Upper lobe of left lung (tissue), 6 donors: Measurements from ENCODE around the gene LIPC. TPM values are rescaled to one million over a fixed set of nuclear protein-coding genes. Genes with fewer than 3 reads are reported as not detected.

ENCODE experiments used
- ATAC-seq, 2 donors: fragments of 200-7000 bp; cut with Tn5 transposase; one replicate each; pipeline ENCODE4 v1.9.1; 2022; ENCODE audit warnings: mild to moderate bottlenecking in 2 of 2, moderate library complexity in 2 of 2; ENCODE audit not compliant: low FRiP score in 2 of 2
- DNase-seq, 2 donors: peaks; one replicate each; pipeline ENCODE4 v3.0.0-alpha.2; 2019 to 2020
- H3K27ac ChIP-seq, 4 donors: fragments of 200-600 bp; sonication (generic); one replicate each; pipeline ENCODE4 v1.5.1; 2016 to 2019
- H3K27me3 ChIP-seq, 4 donors: fragments of 200-600 bp; sonication (generic); one replicate each; pipeline ENCODE4 v1.5.1; 2017 to 2019
- H3K36me3 ChIP-seq, 4 donors: fragments of 200-600 bp; sonication (generic); one replicate each; pipeline ENCODE4 v1.5.1; 2016 to 2019
- H3K4me1 ChIP-seq, 4 donors: fragments of 200-600 bp; sonication (generic); one replicate each; pipeline ENCODE4 v1.5.1; 2018 to 2019
- H3K4me3 ChIP-seq, 4 donors: fragments of 200-600 bp; sonication (generic); one replicate each; pipeline ENCODE4 v1.5.1; 2017 to 2019; ENCODE audit warnings: mild to moderate bottlenecking in 2 of 4, moderate library complexity in 1 of 4
- H3K9me3 ChIP-seq, 4 donors: fragments of 200-600 bp; sonication (generic); one replicate each; pipeline ENCODE4 v1.5.1; 2018 to 2019
- CTCF ChIP-seq, 6 experiments: fragments of 450-650 bp in 4 of 6; fragments of 200-600 bp in 2 of 6; sonication (generic) in 2 of 6; IDR thresholded peaks; one replicate each; pipeline ENCODE4 v1.5.1; 2016 to 2019; ENCODE audit warnings: antibody characterized with exemption in 6 of 6
- EP300 ChIP-seq, 4 donors: sonication (generic); formaldehyde crosslinking; IDR thresholded peaks; one replicate each; pipeline ENCODE4 v1.5.1; 2017; ENCODE audit warnings: antibody characterized with exemption in 4 of 4, control low read depth in 2 of 4
- POLR2A ChIP-seq, 4 donors: fragments of 450-650 bp; IDR thresholded peaks; one replicate each; pipeline ENCODE4 v1.5.1; 2016 to 2017; ENCODE audit warnings: antibody characterized with exemption in 4 of 4, mild to moderate bottlenecking in 2 of 4
- POLR2AphosphoS5 ChIP-seq, 2 donors: sonication (generic); formaldehyde crosslinking; IDR thresholded peaks; one replicate each; pipeline ENCODE4 v1.5.1; 2017; ENCODE audit warnings: antibody characterized with exemption in 2 of 2
- WGBS, 2 donors: methylation state at CpG; one replicate each; pipeline ENCODE4 v1.1.5; 2017 to 2018; 5-methylcytosine and 5-hydroxymethylcytosine counted together
- total RNA-seq, 6 donors: library from RNA; depleted of rRNA in 4 of 6; stranded (reverse); fragments of >200 nt in 4 of 6; gene quantifications; one replicate each; pipeline versions ENCODE4 v1.1.0 to v1.2.1, GENCODE V29; 2016 to 2021
- donor health status: DM: no; HTN: no; CAD: no; lungs with moderate emphysema.
- donor health status: DM: no; HTN: yes; CAD: no; lungs with severe emphysema.

Gene LIPC
- total RNA-seq, 6 donors from 2014 or later = 0.40 to 0.89 (median 0.75) TPM; not detected in 2

GRCh38 chr15:58463815-58464650 is 32.2 kb downstream of the LIPC start:
- ATAC-seq = no peak
- Histone ChIP-seq H3K9me3 (no peaks in the 10 kb centered on the region), H3K36me3 (no peaks in the 10 kb centered on the region), H3K4me3 (no peak overlapping the region), H3K27ac (no peak overlapping the region), H3K4me1 (peaks cover 9 to 21% (median 12%) of the 10 kb centered on the region in 4 donors), H3K27me3 (no peaks in the 10 kb centered on the region)
- DNase-seq = no peak
- no peak for TF ChIP-seq EP300 (IDR thresholded peaks at IDR 0.05)
- no peak for TF ChIP-seq POLR2AphosphoS5 (IDR thresholded peaks at IDR 0.05)
- no peak for TF ChIP-seq CTCF (IDR thresholded peaks at IDR 0.05)
- no peak for TF ChIP-seq POLR2A (IDR thresholded peaks at IDR 0.05)
- 83 to 87% methylated on average over 6 of the region's 6 CpGs for WGBS, 2 donors

- H3K4me1 ChIP-seq = peaks cover 0 to 13% (median 6%) of the 10 kb centered on the region in 4 donors
- TF ChIP-seq CTCF (IDR thresholded peaks at IDR 0.05) (no peak), EP300 (IDR thresholded peaks at IDR 0.05) (no peak)
- DNase-seq (no peak), ATAC-seq (no peak)
- no peak overlapping the region for H3K27ac ChIP-seq
- no peaks in the 10 kb centered on the region for H3K27me3 ChIP-seq
- no peak overlapping the region for H3K4me3 ChIP-seq
- no peaks in the 10 kb centered on the region for H3K36me3 ChIP-seq
- H3K9me3 ChIP-seq = no peaks in the 10 kb centered on the region
These were observed 33.3 kb downstream of the LIPC start for GRCh38 chr15:58465070-58465469.

- no peaks in the 10 kb centered on the region for H3K27me3 ChIP-seq
- no peak overlapping the region for H3K27ac ChIP-seq
- no peak overlapping the region for H3K4me3 ChIP-seq
- no peaks in the 10 kb centered on the region for H3K36me3 ChIP-seq
- no peak for DNase-seq
- 94 to 95% methylated on average over 7 of the region's 7 CpGs for WGBS, 2 donors
- TF ChIP-seq CTCF (IDR thresholded peaks at IDR 0.05) = no peak
- no peak for TF ChIP-seq POLR2A (IDR thresholded peaks at IDR 0.05)
- no peak for TF ChIP-seq EP300 (IDR thresholded peaks at IDR 0.05)
- ATAC-seq = no peak
- H3K9me3 ChIP-seq = no peaks in the 10 kb centered on the region
- peaks cover 0 to 10% (median 3%) of the 10 kb centered on the region in 4 donors for H3K4me1 ChIP-seq
These were observed 34.2 kb downstream of the LIPC start for GRCh38 chr15:58465866-58466517.

DNA sequence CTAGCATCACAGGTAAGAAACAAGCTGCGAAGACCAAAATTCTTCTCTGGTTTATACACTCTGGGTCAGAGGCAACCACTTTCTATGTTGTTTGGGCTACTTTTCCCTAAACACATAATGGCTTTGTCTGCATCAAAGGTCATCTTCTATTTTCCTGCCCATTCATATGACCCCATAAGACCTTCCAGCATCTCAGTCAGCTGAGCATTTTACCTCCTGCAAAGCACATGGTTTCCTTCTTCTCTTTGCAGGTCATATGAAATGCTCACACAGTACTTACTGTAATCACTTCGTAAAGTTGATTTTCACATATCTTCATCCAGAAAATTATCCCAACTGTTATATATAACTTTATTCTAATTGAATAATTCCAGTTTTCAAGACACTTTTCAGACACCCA is 34.8 kb downstream of the LIPC start:
- H3K4me1 ChIP-seq = peaks cover 0 to 10% (median 3%) of the 10 kb centered on the region in 4 donors
- no peaks in the 10 kb centered on the region for H3K27me3 ChIP-seq
- H3K4me3 ChIP-seq = no peak overlapping the region
- 93 to 100% methylated on average over 2 of the region's 2 CpGs for WGBS, 2 donors
- DNase-seq = no peak
- ATAC-seq = no peak
- no peaks in the 10 kb centered on the region for H3K36me3 ChIP-seq
- H3K9me3 ChIP-seq = no peaks in the 10 kb centered on the region
- no peak overlapping the region for H3K27ac ChIP-seq
- TF ChIP-seq POLR2AphosphoS5 (IDR thresholded peaks at IDR 0.05) (no peak), CTCF (IDR thresholded peaks at IDR 0.05) (no peak), EP300 (IDR thresholded peaks at IDR 0.05) (no peak), POLR2A (IDR thresholded peaks at IDR 0.05) (no peak)
